Activated CD8-positive, alpha-beta memory T cell treated with anti-CD3 and anti-CD28 coated beads, Interleukin-2, amount 50 U/mL, for 24 hours (primary cell): ENCODE results near the gene P4HA2.

Experiments
- DNase-seq: peaks from one replicate; pipeline ENCODE4 v3.0.0-alpha.2; 2020; ENCODE audit errors: extremely low read depth

Gene P4HA2

DNA sequence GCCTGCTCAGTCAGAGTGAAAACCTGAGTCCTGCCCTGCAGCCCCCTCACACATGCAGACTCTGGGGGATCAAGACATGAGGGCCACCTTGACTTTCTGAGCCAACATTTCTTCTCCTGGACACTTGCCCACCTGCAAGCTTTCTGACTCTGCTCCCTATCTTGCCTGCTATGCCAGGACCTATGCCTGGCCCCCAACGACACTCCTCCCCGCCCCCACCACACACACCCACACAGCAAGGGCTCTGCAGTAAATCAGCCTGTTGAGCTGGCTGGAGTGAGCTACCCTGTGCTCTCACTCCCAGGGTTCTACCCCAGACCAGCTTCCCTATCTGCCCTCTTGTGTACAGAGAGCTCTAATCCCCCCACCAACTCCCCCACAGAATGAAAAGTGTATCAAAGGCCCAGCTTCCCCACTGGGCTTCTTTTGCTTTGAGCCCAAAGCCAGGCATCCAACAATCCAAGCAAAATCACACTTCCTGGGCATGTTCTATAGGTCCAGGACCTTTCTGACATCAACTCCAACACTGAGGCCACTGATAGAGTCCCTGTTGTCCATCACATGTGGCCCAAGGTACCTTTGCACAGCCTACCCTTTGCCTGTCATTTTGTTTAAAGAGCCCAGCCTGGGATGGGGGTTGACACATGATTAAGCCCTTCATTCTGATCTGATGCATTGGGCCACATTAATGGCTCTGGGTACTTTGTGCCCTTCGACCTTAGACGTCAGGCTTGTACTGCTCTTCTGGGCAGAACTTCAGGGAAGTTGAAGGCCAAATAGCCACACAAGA is 37.1 kb upstream of the P4HA2 start:
- no peak for DNase-seq

DNA sequence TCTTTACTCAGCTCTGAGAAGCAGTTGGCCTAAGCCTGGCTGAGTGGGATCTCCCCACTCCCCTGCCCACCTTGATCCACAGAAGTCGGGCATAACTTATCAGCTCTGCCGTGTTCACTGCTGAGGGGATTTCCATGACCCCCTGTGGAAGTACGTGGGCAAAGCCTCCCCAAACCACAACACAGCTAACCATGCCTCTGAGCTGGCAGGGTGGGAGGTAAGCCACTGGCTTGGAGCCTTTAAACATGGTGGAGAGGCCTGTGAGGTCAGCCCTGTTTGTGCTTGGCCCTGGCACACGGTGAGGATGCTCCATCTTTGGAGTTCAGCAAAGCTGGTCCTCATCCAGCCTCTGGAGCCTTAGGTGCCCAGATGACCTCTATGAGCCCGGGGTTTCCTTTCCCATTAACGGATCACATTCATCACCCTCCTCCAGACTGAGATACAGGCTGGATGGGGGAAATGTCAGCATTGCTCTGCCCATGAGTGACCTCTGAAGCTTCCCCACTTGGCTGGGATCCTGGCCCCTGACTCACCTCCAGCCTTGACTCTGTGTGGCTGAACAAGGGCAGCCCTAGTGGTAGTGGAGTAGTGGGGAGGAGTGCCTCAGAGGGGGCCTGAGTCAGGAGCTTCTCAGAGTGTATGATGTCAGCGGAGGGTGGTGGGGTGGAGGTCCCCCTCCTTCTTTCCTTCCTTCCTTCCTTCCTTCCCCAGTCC is 36.1 kb upstream of the P4HA2 start:
- DNase-seq: no peak

DNA sequence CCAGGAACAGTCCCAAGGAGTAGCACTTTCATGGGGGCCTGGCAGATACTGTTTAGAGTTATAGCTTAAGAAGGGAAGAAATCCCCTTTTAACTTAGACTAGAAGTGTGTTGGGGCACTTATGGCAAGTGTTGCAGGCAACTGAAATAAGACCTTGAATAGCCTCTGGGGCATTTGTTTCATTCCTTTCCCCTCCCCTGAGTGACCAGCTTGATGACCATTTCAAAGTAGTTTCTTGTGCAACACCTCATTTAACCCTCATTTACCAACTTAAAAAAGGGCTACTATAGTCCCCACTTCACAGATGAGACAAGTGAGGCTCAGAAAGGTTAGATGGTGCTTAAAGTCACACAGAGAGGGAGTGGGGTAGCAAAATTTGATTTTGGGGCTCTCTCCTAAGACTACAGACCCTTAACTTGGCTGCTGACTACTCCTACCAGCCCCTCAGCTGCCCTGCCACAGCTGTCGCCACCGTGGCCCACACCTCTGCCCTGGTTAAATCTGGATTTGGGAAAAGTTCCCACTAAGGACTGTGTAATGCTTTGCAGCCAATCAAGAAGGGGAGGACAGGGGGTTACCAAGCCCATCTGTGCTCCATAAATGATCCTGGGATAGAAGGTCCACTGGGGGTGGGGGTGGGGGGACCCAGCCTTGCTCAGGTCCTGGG is 35.4 kb upstream of the P4HA2 start:
- no peak for DNase-seq

DNA sequence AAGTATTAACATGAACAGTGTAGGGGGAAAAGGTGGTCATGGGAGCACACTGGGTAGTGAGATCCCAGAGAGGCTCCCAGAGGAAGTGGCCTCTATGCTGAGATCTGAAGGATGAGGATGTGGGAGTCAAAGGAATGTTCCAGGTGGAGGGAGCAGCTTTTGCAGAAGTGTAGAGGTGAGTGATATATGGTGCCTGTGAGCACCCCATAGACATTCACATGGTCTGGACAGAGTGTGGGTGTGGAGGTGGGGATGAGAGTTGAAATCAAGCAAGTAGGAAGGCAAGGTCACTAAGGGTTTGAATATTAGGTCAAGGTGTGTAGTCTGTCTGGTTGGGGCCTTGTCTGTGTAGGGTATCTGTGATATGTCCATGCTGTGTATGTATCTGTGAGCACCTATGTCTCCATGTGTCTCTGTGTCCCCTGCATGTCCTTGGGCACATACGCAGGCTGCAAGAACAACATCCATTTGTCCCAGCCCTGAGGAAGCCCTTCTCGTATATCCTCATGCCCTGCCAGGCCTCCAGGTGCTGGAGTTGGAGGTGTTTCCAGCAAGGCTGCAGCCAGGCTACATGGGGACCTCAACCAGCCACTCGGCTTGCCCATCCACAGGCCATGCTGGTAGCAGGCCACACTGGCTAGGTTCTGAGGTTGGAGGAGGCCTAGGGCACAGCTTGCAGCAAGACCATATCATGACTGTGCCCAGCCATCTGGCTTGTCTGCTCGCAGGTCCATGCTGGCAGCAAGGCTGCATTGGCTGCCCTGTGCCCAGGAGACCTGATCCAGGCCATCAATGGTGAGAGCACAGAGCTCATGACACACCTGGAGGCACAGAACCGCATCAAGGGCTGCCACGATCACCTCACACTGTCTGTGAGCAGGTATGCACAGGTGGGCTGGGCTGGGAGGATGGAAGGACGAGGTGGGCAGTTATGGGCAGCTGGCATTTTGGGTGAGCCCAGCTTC is 34.5 kb upstream of the P4HA2 start:
- DNase-seq: no peak

DNA sequence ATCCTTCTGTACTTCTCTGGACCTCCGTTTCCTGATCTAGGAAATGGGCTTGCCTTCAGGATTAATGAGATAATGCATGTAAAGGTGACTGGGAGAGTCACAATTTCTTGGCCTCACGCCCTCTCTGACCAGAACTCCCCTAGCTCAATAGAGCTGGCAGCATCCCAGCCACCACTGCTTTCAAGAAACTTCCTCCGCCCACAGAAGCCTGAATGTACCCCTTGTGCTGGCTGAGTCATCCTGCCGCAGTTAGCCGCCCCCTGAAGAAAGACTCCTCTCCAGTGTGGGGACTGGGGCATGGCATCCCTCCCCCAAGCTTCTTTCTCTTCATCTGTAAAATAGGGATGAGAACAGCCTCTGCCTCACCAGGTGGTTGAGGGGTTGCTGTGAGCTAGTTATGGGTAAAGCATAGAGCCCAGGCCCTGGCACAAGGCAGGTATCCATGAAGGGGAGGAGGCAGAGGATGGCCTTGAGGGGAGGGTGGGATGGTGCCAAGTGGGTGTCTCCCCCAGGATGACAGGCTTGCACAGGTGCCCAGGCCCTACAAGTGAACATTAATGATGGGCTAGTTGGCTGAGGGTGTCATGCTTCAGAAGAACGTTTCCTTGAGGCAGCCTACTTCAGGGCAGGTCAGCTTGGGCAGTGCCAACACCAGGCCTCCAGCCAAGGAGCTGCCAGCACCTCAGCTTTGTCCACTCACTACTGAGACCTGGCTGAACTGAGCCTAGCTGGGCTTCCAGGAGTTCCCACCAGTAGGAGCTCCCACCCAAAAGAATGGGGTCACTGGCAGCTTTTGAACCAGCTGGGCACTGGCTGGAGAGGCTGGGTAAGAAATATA is 33.3 kb upstream of the P4HA2 start:
- DNase-seq: no peak

DNA sequence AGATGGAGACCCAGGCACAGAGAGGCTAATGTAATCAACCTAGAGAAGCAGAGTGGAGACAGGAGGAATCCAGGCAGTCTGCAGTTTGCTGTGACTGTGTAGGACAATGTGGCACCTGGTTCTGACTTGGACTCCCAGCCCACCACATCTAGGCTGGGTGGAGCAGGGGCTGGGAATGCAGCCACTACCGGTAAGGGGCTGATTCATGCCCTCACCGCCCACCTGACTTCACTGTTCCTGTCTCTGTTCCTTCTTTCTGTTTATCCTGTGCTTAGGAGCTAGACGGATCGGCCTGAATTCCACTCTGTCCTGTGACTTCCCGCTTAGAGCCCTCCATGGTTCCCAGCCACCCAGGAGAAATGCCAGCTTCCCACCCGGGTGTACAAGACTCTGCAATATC is 32.4 kb upstream of the P4HA2 start:
- no peak for DNase-seq

DNA sequence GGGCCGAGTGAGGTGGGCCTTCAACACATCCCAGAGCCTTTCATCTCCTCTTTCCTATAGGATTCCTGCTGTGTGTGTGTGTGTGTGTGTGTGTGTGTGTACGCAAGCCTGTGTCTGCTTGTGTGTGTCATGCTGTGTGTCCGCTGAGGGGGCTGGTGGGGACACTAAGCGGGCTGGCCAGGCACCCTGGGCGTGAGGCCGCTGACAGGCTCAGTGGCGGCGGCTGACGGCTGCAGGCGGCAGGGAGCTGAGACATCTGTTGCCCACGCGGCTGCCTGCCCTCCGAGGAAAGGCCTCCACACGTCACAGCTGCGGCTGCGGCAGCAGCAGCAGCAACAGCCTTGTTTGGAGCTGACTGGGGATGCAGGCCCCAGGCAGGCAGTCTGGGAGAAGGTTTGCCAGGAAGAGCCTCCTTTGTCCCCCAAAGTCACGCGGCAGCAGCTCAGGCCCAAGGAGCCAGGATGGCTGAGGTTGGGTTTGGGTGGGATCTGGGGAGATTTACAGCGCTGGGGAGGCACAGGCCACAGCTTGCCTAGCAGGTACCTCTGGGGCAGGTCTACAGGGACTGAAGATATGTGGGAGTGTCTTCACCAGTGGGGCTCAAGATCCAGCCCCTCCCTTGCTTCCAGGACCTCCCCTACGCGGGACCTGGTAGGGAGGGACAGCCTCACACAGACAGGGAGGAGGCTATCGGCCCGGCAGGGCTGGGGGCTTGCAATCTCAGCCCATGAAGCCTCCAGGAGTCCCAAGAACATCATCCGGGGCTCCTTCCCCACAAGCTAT is 31.6 kb upstream of the P4HA2 start:
- no peak for DNase-seq

DNA sequence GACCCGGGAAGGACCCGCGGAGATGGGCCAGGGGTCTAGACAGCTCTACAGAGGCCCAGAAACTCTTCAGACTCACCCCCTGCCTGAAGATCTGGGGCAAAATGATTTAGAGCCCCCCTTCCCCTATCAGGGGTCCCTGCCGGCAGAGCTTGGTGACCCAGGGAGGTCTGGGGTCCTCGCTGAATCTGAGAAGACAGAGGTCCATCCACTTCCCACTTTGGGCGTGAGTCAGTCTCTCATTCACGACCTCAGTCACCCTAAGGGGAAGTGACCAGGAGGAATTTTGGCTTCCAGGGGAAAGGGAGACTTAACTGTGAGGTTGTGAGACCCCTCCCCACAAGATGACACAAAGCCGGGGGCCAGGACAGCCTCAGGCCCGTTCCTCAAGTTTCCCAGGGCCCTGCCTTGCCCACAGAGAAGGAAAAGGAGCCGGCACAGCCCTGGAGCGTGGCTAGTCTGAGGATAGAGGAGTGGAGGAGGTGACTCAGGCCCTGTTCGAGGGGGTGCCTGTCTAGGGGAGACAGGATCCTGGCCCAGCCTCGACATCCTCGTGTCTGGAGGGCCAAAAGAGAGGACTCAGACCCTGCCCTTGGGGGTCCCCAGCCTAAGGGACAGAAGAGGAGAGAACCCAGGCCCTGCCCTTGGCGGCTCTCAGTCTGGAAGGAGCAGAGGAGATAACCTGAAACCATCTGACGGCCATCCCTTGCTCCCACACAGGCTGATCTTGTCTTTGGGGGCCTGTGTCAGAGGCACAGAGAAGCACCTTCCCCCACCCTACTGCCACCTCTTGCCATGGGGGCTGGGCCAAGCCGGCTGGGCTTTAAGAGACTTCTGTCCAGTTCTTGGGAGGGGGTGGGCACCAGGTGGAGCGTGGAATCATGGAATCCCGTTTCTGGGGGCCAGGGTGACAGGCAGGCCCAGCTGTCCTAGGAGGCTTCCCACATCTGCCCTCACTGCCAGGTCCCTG is 30.7 kb upstream of the P4HA2 start:
- DNase-seq: no peak

DNA sequence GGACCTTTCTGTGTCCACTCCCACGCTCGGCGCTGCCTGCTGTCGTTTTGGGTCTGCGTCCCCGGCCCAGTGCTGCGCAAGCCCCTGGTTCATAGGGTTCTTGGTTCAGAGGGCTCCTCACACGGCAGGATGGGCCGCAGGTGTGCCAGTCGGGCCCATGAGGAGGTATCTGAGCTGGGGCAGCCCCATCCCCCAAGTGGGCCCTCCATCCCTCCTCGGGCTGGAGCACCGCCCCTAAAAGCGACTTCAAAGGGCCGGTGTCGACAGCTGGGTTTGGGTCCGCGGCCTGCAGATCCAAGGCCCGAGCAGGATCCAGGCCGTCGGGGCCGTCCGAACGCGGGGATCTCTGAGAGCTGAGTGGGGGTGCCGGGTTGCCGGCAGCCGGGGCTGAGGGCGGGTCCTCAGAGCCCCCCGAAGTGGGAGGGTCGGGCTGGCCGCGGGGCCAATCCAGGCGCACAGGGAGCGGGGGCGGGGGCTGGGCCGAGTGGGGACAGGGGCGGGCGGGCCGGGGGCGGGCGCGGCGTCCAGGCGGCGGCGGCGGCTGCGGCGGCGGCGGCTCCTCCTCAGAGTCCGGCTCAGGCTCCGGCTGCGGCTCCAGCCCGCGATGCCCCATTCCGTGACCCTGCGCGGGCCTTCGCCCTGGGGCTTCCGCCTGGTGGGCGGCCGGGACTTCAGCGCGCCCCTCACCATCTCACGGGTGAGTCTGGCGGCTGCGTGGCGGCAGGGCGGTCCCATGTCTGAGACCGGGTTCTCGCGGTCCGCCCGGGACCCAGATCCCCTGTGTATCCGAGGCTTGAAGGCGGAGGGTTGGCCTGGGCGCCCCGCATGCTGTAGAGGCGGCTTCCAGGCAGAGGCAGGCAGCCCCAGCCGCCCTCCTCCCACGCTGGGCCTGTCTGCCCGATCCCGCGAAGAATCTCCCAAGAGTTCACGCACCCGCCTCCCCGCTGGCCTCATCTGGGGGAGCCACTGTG is 29.8 kb upstream of the P4HA2 start, which contains the start of gene PDLIM4:
TSS of gene PDLIM4 (plus strand) at position 566 of the 971 bp plus-strand sequence. CDS start at position 605, 39 bp downstream.
- no peak for DNase-seq

DNA sequence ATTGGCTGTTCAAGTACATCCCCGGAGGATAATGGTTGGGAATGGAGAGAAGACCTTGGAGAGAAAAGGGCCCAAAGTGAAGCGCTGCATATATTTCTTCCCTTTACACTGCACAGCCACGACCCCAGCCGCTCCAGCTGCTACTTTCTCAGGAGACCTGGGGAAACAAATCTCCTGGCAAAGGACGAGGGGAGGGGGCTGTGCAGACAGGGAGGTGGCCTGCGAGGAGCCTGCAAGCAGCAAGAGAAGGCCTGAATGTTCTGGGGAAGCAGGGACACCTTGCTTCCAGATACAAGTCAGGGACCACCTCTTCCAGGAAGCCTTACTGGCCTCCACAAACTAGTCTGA is 29.1 kb upstream of the P4HA2 start:
- no peak for DNase-seq

DNA sequence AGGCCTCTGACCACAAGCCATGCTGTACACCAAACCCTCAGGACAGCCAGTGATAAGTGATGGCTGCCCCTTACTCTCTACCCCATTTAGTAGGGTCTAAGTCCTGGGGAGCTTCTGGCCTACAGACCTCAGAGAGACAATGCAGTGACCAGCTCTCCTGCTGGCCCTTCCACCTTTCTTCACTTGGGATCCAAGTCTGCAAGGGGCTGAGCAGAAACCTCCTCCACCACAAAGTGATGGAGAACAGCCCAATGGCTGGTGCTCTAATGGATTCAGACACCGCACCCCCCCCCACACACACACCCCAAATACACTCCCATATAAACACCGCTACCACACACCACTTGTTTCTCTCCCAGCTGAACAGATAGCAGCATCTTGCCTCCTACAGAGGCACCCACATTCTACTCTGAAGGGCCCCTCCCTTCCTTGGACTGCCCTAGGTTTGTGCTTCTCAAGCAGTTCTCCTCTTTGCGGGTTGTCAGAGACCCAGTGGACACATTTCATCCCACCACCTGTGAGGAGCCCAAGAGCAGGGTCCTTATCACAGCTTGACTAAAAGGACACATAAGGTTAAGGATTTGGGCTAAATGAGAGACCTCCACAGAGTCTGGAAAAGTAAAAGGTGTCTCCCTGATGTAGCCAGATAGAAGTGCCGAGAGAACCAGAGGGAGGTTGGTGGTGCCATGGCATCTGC is 28.6 kb upstream of the P4HA2 start:
- no peak for DNase-seq

DNA sequence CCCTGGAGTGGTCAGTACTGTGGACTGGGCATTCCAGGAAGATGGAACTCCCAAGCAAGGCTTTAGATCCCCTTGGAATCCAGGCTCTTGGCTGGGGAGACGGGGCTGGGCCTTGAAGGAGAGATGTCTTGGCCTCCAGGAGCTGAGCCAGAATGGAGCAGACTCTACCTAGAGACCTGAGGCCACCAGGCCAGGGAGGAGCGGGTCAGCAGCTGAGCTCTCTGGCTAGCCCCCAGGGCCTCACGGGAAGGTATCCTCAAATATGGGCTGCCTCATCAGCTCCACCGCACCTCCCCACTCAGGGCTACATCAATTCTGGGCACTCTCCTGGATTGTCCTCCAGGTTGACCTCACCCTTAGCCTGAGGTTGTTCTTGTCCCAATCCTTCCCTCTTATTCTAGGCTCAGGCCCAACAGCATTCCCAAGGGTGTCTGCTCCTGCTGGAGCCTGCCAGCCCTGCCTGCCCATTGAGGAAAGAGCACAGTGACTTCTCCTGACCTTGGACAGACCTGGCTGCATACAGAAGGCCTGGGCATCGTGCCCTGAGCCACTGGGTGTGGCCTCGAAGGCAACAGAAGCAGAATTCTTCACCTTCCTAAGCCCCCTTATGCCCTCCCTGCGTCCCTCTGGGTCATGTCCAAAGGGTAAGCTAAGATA is 26.8 kb upstream of the P4HA2 start:
- no peak for DNase-seq

DNA sequence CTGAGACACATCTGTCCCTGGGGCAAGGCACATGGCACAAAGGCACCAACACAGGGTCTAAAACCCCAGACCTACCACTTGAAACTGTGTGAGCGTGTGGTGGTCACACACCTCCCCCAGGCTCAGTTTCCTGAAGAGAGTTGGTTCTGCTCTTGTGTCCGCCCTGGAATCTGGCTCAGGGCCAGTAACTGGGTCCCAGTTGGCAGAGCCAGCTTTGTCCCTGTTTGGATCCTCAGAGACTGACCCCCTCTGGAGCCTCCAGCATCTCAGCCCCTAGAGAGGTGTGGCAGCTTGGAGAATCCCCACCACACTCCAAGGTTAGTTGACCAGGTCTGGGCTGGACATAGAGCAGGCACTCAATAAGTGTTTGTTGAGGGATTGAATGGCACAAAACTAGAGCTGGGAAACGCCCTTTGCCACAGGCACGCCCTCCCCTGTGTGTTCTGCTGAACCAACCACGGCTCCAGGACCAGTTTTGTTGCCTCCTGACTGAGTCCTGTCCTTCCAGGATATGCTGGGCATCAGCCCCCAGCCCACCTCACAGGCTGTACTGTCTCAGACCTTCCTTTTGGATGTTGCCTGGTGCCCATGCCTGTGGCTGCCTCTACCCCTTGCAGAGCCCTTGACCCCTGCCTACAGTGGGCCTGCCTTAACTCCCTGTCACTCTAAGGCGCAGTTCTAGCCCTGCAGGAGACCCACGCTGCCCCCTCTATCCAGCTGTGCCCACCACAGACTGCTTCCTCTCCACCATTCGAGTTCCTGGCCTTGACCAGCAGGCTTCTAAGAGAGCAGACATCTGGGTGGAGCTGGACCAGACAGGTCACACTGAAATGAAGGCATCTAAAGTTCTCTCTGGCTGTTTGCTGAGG is 26.0 kb upstream of the P4HA2 start:
- DNase-seq: no peak

DNA sequence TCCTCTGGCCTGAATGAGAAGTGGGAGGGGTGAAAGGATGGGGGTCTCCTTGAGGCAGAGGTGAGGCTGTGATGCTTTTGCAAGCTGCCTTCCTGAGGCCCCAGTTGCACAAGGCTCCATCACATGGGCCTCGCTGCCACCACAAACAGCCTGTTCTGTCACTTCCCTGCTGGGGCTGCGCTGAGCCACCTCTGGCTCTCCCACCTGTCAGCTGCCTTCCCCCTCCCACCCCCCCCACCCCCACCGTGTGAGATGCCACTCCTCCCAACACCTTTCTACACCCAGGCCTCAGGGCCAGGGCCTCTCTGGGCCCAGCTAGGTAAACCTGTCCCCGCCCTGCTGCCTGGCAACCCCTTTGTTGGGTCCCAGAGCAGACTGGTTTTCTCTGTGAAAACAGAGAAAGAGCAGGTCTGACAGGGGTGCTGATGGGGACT is 25.4 kb upstream of the P4HA2 start:
- DNase-seq: no peak

DNA sequence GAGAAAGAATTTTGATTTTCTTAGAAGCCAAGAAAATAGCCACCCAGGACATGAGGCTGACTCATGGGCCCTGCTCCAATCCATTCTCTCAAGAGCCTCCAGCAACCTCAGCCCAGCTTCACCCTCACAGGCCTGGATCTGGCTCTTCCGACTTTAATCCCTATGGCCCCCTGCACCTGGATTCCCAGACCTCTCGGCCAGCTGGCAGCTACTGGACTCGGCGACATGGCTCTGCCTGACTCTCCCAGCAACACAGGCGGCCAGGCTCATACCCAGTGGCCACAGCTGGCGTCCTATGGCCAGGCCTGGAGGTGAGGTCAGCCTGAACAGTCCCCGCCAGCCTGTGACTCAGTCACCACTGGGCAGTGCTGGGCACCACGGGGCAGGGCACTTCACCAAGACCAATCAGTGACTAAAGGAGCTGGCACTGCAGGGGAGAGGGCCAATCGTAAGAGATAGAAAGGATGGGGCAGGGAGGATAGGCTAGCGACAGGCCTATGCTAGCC is 23.6 kb upstream of the P4HA2 start:
- DNase-seq: no peak
